Activated effector memory CD4-positive, alpha-beta T cell treated with anti-CD3 and anti-CD28 coated beads, Interleukin-2, amount 50 U/mL, for 16 hours (primary cell): ENCODE measurements around the gene FGF6.
"Not testable (repeated sequence)": the region's sequence is repeated elsewhere in the genome, so short reads cannot be mapped to it uniquely, and the experiment has no call there.

Experiments used
- DNase-seq: peaks from one replicate; pipeline ENCODE4 v3.0.0-alpha.2; 2020

FGF6 gene

DNA sequence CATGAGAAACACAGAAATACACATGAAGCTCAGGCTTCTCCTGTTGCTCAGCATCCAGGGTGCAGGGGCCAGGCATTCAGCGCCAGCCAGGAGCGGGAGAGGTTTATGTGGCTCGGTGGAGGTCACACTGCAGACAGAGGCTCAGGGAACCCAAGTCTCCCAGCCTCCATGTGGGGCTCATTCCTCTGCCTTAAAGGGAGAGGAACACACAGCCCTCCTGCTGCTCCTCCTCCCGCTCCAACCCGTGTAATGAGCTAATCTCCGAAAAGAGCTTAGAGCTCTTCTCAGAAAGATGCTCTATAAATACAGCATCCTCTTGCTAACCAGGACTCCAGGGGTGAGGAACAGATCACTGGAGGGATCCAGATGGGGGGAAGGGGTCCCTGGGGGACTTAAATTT, 28.2 kb downstream of the FGF6 start:
- DNase-seq, result no peak

DNA sequence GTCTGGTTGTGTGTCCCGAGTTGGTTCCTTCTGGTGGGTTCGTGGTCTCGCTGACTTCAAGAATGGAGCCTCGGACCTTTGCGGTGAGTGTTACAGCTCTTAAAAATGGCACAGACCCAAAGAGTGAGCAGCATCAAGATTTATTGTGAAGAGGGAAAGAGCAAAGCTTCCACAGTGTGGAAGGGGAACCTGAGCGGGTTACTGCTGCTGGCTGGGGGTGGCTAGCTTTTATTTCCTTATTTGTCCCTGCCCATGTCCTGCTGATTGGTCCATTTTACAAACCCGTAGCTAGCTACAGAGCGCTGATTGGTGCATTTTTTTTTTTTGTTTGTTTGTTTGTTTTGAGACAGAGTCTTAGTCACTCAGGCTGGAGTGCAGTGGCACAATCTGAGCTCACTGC, 29.3 kb downstream of the FGF6 start:
- DNase-seq, result no peak

DNA sequence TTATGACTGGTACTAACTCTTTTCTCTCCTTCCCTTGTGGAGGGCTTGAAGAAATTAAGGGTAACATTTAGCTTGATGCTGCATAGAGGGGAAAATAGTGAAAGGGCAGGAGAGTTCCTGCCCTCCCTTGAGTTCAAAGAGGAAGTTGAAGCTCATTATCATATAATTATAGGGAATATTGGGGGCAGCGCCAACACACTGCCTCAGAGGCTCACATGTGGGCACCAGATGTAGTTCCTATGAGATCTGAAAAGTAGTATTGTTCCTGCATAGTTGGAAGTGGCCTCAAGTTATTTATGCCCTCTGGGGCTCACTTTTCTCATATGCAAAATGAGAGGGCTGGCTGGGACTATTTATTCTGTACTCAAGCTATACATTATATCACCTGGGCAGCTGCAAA, 33.1 kb downstream of the FGF6 start:
- no peak for DNase-seq

DNA sequence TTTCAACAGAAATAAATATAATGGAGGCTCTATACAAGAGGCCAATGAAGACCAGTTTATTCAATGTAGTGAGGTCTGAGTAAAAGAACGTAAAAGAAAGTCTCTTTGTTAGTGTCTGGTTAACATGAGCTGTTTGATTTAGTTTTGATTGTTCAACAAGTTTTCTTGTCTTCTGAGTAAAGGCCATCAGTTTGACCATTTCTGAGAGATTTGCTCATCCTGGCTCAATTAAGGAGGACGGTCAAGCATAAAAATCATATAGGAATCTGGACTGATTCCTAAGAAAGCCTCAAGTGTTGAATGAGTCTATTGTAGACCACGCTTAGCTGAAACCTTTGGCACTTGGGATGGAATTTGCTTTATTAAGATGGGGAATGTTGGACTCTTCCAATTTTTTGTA, 33.6 kb downstream of the FGF6 start:
- DNase-seq, result no peak

DNA sequence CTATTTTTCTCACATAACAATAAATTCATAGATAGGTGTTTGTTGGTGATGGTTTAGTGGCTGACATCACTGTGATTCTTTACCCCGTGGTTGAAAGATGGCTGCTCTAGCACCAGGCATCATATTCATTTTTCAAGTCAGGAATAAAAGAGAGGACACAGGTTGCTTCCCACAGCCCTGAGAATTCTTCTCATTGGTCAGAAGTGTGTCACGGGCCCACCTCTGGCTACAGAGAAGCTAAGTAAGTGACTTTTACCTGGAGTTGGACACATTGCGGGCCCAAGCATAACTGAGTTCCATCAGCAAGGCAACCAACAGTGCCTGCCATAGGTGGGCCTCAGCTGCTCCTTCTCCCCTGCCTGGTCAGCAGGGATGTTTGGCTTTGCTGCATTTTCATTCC, 38.5 kb downstream of the FGF6 start:
- no peak for DNase-seq

DNA sequence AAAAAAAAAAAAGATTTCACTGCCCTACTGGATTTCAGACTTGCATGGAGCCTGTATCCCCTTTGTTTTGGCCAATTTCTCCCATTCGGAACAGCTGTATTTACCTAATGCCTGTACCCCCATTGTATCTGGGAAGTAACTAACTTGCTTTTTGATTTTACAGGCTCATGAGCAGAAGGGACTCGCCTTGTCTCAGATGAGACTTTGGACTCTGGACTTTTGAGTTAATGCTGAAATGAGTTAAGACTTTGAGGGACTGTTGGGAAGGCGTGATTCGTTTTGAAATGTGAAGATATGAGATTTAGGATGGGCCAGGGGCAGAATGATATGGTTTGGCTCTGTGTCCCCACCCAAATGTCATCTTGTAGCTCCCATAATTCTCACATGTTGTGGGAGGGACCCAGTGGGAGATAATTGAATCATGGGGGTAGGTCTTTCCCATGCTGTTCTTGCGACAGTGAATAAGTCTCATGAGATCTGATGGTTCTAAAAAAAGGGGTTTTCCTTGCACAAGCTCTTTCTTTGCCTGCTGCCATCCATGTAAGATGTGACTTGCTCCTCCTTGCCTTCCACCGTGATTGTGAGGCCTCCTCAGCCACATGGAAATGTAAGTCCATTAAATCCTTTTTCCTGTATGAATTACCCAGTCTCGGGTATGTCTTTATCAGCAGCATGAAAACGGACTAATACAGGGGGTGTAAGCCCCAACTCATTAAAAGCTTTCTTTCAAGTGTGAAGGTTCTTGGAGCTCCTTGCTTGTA, 40.6 kb downstream of the FGF6 start:
- not testable (repeated sequence) for DNase-seq

DNA sequence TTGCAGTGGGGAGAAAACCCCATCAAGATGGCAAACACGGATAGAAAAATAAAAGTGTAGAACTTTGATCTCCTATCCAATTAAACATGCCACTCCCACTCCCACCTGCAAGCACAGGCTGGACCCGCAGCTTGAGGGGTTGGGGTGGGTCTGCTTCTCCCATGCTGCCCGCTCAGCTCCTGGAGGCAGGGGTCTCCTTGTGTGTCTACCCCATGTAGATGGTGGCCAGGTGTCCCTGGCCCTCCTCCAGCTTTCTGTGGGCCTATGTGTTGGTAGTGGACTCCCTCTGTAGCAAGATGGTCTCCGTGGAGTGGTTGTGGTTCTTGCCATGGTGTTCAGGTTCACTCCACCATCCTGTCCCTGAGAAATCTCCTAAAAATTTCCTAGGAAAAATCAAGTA, 42.6 kb downstream of the FGF6 start:
- no peak for DNase-seq

DNA sequence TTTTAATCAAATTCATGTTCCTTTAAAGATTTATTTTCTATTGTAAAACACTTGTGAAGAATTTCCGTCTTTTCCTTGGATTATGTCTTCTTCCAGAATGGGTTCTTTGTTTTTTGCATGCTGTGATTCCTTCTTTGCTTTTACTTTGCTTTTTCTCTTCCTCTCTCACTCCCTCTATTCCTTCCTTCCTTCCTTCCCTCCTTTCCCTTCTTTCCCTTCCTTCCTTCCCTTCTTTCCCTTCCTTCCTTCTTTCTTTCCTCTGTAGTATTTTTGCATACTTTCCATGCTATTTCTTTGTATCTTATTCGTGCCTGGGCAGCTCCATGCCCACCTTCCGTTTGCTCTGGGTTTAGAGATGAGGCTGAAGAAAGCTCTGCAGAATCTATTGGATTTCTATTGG, 44.5 kb downstream of the FGF6 start:
- DNase-seq, result no peak

DNA sequence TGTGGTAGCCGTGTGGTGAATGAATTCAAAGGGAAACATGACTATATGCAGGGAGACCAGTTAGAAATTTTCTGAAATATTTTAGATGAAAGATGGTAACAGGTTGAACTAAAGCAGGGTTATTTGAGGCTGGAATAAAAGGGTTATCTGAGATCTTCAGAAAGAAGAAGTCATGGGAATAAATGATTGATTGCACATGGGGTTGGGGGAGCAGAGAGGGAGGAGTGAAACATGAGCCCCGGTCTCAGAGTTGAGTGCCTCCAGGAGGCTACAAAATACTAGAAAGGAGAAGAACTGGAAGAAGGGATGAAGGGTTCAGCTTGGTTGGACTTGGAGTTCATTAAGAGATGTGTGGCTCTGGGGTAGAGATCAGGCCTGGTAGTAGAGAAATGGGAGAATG, 49.8 kb downstream of the FGF6 start:
- DNase-seq, result no peak

DNA sequence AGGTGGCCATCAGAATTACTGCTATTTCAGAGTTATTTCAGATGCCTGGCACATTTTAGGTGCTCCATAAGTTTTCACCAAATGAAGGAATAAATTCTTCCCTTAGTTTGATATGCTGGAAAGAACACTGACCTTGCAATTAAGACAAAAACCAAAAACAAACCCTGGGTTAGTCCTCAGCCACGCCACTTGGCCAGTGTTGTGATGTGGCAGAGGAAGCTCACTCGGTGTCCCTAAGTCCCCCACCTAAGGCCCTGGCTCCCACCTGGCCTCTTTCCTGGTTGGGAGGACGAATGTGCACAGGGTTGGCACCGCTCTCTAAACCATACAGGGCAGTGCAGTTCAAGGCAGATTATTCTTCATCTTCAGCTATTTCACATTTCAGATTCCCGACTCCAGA, 52.4 kb downstream of the FGF6 start:
- no peak for DNase-seq

DNA sequence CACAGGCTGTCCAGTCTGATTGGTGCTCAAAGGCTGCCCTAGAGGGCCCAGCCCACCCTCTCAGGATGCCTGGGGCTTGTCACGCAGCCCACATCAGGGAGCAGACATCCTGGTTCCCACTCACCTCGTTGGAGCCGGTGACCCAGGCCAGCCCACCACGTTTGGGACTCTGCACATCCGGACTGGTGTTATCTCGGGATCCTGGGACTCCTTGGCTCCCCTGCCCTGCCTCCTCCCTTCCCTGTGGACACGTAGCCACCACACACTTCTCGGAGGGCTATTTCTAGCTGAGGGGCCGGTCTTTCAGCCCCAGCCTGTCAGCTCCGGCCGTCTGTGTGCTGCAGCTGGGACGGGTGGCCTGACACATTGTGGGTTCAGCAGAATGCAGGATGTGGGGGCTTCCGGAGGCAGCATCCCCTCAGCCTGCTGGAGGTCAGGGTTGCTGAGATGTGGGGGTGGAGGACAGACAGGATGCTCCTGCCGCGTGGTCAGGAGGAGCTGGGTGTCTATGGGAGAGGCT, 53.3 kb downstream of the FGF6 start:
- no peak for DNase-seq

DNA sequence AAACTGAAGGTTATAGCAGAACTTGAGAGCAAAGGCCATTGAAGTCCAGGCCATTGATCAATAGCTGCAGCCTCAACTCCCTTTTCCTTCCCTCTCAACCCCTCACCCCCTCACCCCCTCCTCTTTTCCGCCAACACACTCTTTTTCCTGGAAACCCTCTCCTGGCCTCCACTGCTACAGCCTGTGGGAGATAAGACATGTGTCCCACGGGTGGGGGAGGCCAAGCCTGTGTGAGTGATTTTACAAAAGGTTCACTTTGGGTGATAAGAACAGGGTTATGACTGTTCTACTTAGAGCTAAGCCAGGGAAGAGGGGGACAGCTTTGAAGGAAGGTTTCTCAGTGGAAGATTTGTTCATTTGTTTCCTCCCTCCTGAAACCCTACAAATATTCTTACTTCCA, 57.0 kb downstream of the FGF6 start:
- no peak for DNase-seq

DNA sequence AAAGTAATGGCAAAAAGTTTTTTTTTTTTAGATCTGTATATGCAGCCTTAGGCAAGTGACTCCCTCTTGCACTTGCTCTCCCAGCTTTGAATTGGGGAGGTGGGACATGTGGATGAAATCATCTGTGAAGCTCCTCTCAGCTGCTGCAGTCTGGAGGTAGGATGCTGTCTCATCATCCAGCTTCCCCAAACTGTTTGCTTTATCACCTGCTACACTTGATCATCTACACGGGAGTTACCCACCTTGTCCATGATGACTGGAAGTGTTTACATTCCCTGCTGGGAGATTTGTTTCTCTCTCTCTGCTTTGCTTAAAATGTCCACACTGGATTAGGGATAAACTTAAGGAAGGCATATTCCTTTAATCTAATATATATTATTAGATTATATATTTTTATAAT, 57.6 kb downstream of the FGF6 start:
- DNase-seq, result no peak

DNA sequence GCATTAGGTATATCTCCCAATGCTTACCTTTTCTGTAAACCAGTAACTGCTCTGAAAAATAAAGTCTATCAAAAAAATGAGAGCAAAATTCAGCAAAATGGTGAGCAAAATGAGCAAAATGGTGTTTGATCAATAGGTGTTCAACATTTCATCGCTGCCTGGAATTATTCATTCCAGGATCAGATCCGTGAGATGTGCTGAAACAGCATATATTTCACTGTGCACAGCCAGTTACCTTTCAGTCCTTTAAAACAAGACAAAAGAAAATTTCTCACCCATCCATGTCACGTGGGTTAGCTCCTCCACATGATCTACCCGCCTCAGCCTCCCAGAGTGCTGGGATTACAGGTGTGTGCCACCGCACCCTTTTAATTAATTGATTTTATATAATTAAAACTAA, 58.0 kb downstream of the FGF6 start:
- no peak for DNase-seq

DNA sequence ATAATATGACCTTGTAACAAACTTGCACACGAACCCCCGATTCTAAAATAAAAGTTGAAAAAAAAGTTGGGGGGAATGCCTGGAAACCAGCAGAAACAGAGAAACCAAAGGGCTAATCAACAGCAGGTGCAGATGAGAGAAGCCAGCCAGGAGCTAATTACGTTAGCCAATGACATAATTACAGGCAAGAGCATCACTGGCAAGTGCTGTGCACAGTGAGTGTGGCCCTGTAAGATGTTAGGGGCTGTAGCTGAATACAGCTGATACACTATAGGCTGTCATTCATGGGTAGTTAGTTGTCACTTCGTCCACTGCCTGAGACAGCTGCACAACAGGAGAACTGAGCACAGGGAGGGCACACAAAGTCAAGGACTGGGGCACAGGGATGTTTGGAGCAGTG, 58.8 kb downstream of the FGF6 start:
- DNase-seq, result no peak
